Left renal pelvis (tissue), 4 donors: ENCODE data around the gene CCDC195. TPM values are rescaled to one million over a fixed set of nuclear protein-coding genes. Genes with fewer than 3 reads are reported as not detected.

Source experiments
- polyA plus RNA-seq, 4 donors: library from polyadenylated mRNA; unstranded; fragments of 120-200 nt; gene quantifications; one replicate each; pipeline ENCODE4 v1.2.1, GENCODE V29; 2013; ENCODE audit not compliant: insufficient read length in 4 of 4

CCDC195 gene
- polyA plus RNA-seq, 4 donors, result not detected

Other genes starting within 250 kb of the CCDC195 start
- gene CUL3, start 131.0 kb downstream of the CCDC195 start, polyA plus RNA-seq, result 100 to 1,000 TPM in 3 of 4 donors, 10 to 100 TPM in 1; 92.3 to 139 (median 116) TPM